Stimulated activated CD8-positive, alpha-beta memory T cell treated with anti-CD3 and anti-CD28 coated beads, Interleukin-15, amount 100 ng/mL, for 1 hour (primary cell): ENCODE measurements around the gene AMBRA1.

Experiments used
- DNase-seq: peaks from one replicate; pipeline ENCODE4 v3.0.0-alpha.2; 2020; ENCODE audit warnings: low read depth

The AMBRA1 gene

GRCh38 chr11:46593550-46594373 lies at the start of gene AMBRA1:
Gene AMBRA1 (minus strand): TSS chr11:46594023. CDS start chr11:46548380, 45,643 bp downstream.
- peak; percentile 62 for DNase-seq

- DNase-seq, result no peak
Observed at GRCh38 chr11:46643531-46643930, 49.7 kb upstream of the AMBRA1 start.

- no peak for DNase-seq
Observed at GRCh38 chr11:46642627-46643335, 49.0 kb upstream of the AMBRA1 start.

GRCh38 chr11:46641639-46642038 lies 47.8 kb upstream of the AMBRA1 start:
- DNase-seq, result no peak

GRCh38 chr11:46640036-46640788 lies 46.4 kb upstream of the AMBRA1 start:
- DNase-seq, result no peak

GRCh38 chr11:46639197-46639839 lies 45.5 kb upstream of the AMBRA1 start:
- no peak for DNase-seq

- no peak for DNase-seq
Observed at GRCh38 chr11:46637546-46637945, 43.7 kb upstream of the AMBRA1 start.

GRCh38 chr11:46635557-46636139 lies 41.8 kb upstream of the AMBRA1 start:
- no peak for DNase-seq

GRCh38 chr11:46633291-46634217 lies 39.7 kb upstream of the AMBRA1 start:
- no peak for DNase-seq

GRCh38 chr11:46632502-46632901 lies 38.7 kb upstream of the AMBRA1 start:
- no peak for DNase-seq

GRCh38 chr11:46631676-46632075 lies 37.9 kb upstream of the AMBRA1 start:
- no peak for DNase-seq

GRCh38 chr11:46630237-46630636 lies 36.4 kb upstream of the AMBRA1 start:
- no peak for DNase-seq

- no peak for DNase-seq
Observed at GRCh38 chr11:46628961-46629360, 35.1 kb upstream of the AMBRA1 start.

GRCh38 chr11:46625406-46625805 lies 31.6 kb upstream of the AMBRA1 start:
- DNase-seq, result no peak

GRCh38 chr11:46618837-46619236 lies 25.0 kb upstream of the AMBRA1 start:
- no peak for DNase-seq

GRCh38 chr11:46617972-46618314 lies 24.1 kb upstream of the AMBRA1 start:
- no peak for DNase-seq

GRCh38 chr11:46617134-46617971 lies 23.5 kb upstream of the AMBRA1 start, which contains the start of the genes ATG13 and HARBI1:
Gene ATG13 (plus strand): TSS chr11:46617553. CDS start chr11:46644292, 26,739 bp downstream.
Gene HARBI1 (minus strand): TSS chr11:46617227. CDS start chr11:46616237, 990 bp downstream.
- peak; percentile 77 for DNase-seq

GRCh38 chr11:46616551-46617133 lies 22.8 kb upstream of the AMBRA1 start:
- DNase-seq, result no peak

- DNase-seq, result no peak
Observed at GRCh38 chr11:46615756-46616155, 21.9 kb upstream of the AMBRA1 start.
